Myocyte (in vitro differentiated cells): ENCODE data around the gene MSI2. TPM values are rescaled to one million over a fixed set of nuclear protein-coding genes. Genes with fewer than 3 reads are reported as not detected.

ENCODE experiments used
- DNase-seq: peaks from one replicate; pipeline ENCODE4 v3.0.0-alpha.2; 2012; ENCODE audit warnings: low read depth
- total RNA-seq: library from RNA; depleted of rRNA; stranded (reverse); fragments of >200 nt; gene quantifications from 2 replicates; pipeline ENCODE4 v1.2.3, GENCODE V29; 2014

Gene MSI2
- total RNA-seq, 1 donor from 2014 or later, result 115 TPM

DNA sequence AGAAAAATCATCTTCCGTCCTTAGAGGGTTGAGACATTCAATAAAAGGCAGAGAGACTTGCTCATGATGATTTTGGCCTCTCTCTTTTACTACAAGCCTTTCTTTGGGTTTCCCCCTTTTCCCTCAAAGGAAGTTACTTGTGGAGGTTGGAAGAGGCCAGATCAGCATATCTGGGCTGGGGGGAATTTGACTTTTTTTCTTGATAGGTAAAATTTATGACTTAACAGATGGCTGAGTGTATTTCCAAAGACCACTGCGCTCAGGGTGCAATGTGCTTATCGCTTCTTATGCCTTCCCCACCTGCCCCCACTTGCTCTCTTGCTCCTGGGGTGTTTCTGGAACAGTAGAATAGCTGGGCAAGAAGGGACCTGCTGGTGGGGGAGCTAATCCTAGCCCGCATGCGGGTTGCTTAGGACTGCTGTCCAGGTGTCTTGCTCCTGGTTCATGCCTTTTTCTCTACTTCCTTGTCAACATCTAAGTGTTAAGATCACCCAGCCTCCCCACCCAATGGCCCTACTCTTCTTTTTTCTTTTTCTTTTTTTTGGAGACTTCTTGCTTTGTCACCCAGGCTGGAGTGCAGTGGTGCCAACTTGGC lies 131.9 kb downstream of the MSI2 start:
- DNase-seq, result no peak

DNA sequence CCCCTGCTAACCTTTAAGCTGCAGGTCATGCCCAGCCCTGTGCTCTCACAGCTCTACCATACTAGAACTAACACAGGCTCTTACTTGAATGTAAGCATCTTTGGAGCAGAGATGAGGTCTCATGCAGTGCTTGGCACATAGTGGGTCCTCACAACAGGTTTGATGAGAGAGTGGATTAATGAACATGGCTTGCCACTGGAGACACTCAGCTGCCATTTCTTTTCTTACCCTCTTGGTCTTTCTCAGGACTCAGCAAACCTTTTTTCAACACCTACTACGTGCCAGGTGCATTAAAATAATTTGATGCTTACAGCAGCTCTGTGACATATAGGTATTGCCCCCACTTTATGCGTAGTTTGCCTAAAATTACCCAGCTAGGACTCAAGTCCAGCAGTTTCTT lies 133.2 kb downstream of the MSI2 start:
- no peak for DNase-seq

DNA sequence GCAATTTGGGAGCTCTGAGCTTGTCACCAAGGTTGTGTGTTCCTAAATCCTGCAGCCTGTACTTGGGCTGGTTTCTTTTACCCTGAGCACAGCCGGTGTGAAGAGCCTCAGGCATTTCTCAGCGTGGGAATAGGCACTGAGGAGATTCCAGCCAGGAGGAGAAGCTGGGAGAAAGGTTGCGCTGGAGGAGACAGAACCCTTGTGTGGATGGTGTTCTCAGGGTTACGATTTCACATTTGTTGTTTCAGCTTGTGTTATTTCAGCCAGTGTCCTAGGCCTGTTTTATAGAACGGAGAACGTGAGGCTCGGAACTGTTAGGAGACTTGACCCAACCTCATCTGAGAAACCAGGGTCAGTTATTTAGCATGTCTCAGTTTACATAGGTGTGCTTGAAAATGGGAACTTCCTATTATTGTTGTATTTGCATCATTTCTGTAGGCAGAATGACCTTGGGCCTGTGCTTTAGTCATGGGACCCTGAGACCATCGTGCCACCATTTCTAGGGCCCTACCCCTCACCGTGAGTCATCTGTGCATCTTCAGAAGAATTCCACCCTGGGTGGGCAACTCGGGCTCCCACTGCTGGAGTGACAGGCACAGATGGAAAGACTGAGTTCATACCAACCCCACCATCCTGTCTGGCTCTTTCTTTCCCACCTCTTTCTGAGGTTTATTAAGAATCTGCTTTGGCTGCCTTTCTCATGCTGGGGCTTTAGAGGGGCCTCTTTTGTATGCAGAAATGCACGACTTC lies 134.9 kb downstream of the MSI2 start:
- peak; percentile 85 for DNase-seq

DNA sequence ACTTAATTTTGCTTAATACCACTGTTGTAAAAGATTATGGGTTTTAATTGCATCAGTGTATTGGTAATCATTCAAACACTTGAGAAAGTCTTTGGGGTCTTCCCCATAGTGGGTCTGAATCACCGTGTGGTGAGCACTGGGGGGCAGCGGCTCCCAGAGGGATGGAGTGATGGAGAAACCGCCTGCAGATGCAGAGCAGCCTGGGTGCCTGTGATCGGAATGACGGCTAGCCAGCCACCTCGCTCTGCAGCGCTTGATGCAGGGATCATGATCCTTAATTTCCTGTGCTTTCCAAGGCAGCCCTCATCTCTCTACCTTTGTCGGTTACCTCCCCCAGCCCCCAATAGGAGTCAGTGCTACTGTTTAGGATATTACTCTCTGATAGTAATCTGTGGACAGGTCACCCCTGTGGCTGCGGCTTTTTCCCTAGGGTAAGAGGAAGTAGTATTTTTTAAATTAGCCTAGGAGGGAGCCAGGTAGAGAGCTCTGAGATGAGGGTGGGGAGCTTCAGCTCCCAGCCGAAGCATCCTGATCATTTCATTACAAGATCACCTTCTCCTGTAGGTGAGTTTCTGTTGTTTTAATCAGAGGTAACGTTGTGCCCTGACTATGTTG lies 135.6 kb downstream of the MSI2 start:
- DNase-seq, result no peak

DNA sequence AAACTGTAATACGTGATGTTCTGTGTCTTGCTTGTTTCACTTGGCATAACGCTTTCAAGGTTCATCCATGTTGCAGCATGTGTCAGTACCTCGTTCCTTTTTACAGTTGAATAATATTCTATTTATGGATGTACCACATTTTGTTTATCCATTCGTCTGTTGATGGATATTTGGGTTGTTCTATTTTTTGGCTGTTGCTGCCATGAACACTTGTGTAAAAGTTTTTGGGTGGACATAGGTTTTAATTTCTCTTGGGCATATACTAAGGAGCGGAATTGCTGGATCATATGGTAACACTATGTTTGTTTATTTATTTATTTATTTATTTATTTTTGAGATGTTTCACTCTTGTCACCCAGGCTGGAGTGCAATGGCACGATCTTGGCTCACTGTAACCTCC lies 137.0 kb downstream of the MSI2 start:
- no peak for DNase-seq

DNA sequence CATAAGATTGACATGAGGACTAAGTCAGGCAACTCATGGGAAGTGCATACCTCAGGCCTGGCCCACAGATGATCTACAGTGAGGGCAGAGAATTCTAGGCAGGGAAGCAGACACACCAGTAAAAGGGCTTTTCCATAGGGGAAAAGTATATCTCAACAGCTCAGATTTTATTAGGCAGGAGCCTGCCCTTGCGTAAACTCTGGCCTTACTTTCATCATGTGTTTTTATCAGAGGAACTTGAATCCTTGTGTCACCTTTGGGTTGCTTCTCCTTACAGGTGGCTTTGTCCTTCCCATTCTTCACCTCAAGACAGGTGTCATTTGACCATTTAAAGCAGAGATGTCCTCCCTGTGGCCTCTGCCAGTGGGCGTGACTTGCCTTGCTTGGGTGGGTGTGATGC lies 138.1 kb downstream of the MSI2 start:
- DNase-seq, result no peak

DNA sequence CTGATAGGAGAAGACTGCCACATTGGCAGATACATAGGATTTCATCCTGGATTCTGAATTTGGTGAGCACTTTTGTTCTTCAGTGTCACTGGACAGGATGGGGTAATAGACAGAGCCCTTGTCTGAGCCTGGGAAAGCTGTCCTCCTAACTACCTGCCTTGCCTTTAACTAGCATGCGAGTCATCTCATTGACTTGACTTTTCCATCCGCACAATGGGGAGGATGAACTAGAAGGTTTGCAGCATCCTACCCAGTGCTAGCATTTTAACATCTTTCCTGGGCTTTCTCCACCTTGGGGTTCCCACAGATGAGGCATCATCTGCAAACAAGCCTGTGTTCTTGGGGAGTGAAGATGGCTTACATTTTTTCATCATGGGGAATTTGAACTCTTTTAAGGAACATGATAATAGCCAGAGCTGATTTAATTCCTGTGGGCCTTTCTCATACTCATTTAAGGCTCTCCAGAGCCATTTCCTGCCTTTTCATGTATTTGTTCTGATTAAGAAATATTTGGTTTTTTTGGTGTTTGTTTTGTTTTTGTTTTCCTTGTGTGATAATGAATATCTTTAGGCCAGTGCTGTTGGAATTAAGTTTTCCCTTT lies 139.5 kb downstream of the MSI2 start:
- no peak for DNase-seq

DNA sequence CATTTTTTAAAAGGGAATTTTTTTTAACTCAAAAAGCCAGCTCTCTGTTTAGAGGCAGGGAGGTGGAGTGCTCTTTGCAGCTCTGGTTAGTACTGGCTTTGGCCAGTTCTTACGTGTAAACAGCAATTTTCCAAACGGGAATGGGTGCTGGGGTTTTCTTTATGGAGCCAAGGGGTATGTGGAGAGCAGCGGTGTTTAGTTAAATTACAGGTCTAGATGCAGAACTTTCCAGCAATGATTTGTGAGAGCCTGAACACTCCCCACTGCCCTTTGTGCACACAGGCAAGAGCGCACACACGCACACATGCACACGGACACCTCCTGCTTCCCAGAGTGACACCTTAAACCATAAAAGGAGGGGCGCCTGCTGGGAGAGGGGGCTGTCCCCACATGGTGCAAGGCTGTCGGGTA lies 140.2 kb downstream of the MSI2 start:
- no peak for DNase-seq

DNA sequence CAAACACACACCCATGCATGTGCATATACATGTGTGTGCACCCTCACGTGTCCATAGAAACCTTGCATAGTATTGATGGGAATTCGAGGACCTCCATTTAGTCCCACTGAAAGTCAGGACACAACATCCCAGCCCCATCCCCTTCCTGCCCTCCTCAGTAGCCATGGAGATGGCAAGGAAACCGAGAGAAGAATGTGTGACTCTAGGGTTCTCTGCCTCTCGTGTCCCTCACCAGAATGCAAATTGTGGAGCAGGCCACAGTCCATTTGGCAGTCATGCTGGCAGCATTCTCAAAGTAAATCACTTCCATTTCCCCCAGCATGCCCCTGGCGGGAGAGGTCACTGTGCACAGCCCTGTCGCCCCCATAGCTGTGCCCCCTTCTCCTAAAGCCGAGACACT lies 141.1 kb downstream of the MSI2 start:
- no peak for DNase-seq

DNA sequence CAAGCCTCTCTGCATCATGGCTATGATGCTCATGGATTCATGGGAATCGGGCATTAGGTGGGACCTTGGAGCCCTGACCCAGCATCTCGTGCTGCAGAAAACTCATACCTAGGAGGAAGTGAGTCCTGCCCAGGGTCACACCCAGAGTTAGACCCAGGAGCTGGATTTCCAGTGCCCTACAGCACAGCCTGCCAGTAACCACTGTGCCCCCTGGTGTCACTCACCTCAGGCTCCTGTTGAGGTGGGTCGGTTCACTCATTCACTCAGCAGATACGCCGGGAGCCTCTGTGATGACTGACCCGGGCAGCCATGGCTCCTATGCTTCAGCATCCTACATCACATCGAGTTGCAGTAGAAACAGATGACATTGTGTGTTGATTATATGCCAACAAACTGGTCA lies 143.4 kb downstream of the MSI2 start:
- DNase-seq, result no peak

DNA sequence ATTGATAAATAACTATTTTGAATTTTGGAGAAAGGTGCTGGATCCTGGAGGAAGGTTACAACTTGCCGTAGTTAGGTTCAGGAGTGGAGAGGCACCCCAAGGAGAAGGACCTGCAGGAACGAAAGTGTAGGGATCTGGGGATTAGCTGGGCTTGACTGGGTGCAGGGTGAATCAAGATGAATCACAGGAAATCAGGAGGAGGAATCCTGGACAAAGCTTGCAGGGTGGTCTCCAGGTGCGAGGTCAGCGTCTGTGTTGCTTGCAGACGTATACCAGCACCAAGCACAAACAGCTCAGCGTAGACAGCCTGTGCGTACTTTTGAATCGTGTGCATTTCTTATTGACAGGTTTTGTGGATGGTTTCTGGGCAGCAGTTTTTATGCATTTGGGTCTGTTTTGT lies 144.3 kb downstream of the MSI2 start:
- no peak for DNase-seq

DNA sequence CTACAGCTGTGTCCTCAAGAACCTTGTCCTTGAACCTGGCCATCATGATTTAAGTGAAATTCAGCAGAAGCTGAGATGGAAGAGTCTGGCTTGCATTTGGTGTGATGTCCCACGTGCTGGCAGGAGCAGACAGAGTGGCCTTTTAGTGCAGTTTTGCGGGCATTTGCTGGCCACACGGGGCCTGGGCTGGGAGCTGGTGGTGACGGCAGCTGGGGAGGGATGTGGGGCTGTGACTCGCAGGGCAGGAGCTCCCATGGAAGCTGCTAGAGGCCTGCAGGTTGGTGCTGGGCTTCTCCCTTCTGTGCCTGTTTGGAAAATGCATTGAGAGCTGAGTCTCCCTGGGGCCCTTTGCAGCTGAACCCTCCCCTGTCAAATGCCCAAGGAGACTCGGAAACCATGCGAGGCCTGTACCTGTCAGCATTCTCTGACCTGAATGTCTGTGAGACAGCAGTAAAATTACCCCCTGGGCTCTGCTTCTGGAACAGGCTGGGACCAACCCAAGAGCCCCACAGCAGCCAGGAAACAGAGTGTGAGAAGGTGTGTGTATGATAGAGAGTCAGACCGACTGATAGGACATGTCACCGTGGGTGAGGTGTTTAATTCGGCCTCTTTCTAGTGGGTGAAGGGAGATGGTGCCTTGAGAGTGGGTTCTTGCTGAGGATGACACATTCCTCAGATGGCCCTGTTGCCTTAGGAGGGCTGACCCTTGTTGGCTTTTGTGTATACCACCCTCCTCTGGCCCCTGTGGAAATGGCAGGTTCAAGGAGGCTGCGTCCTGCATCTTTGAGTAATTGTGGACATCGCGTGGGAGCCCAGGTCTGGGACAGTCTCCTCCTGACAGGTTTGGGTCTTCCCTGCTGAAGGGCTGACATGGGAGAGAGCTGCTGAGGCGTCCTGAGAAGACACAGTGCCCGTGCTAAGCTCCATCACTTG lies 145.5 kb downstream of the MSI2 start:
- peak; percentile 55 for DNase-seq

DNA sequence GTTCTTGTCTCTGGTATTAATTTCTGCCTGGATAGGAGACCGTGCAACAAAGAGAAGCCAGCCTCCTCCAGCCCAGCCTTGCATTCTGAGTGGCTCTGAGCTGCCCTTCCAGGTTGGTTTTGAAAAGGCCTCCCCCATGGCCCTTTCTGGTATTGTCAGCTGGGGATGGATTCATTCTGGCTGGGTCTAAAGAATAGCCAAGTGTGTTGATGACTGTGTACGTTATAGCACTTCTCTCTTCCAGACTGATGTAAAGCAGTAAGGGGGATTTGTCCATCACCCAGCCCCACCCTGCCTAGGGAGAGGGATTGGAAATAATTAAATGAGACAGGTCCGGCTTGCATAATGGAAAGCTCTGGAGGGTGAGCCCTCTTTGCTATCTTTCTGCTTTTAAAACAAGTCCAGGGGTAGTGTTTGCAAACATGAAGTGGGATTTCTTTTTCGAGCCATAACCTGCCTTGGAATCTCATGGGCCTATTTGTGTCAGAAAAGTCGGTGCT lies 146.4 kb downstream of the MSI2 start:
- DNase-seq, result no peak

DNA sequence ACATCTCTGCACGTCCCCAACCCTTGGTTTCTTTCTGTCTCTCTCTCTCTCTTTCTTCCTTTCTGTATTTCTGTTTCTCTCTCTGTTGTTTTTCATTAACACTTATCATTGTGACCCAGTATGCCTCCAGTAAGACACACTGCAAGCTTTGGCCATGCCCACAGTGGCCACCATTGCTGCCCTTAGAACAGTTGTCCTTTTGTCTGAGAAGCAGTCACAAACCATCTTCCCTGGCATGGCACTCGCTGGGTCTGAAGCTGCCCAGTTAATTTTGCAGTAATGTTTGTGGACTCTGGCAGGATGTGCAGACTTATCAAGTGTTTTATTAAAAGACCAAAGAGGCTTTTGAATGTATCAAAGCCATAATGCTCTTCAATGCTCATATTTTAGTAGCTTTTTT lies 146.9 kb downstream of the MSI2 start:
- DNase-seq, result no peak

DNA sequence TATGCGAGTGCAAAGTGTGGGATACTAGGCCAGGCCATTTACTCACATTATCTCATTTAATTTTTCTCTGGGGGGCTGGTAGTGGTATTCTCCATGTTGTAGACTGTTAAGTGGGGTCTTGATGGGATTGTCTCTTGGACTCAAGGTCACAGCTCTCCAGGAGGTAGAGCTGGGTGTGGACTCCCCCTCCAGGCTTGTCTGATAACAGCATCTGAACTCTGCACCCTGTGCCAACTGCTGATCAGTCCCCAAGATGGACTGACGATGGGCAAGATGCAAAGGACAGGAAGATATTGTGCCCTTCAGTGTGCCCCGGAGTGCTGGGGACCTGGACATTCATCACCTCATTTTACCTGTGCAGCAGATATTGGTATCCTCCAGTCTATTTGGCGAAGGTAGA lies 147.8 kb downstream of the MSI2 start:
- DNase-seq, result no peak

DNA sequence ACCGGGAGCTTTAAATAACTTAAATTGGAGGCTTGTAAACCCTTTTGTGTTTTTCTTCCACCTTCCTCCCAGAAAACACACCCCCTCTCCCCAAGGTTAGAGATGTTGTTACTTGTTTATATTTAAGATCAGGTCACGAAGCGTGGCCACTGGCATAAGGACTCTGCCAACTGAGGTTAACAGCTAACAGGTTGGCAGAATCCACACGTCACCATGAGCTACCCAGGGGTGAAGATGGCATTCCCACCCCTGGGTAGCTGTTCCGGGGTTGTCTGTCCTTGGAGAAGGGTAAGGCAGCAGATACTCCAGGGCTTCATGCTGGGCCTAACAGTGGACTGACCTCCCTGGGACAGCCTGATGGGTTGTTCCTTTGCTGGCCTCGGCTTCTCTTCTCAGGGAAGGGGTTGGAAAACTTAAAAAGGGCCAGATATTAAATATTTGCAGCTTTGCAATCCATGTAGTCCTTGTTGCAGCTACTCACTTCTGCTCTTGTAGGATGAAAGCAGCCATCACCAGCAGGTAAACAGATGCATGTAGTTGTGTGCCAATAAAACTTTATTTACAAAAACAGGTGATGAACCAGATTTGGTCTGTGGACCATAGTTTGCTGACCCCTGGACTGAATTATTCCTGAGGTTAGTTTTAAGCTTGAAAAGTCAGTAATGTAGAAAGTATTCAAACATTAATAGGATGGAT lies 148.6 kb downstream of the MSI2 start:
- peak; percentile 66 for DNase-seq

DNA sequence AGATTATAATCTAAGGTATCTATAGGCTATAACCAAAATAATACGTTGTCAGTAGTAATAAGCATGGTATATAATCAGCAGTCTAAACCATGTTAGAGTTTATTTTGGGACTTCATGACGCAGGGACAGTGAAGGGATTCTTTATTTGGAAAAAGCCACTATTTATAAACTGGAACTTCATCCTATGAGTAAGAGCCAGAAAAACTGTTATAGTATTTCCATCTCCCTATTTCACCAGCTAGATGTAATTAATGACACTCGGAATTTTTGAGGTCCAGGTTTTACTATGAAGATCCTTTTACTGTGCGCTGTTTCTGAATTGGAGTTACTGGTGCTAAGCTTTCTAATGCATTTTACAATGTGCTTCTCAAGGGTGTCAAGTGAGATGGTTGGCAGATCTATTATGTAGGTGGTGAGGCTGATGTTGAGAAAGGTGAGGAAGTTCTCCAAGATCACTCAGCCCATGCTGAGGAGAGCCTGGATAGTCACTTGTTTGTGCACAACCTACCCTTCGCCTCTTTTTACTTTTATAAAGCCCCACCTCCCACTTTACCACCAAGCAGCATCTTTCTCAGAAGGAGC lies 149.3 kb downstream of the MSI2 start:
- no peak for DNase-seq

DNA sequence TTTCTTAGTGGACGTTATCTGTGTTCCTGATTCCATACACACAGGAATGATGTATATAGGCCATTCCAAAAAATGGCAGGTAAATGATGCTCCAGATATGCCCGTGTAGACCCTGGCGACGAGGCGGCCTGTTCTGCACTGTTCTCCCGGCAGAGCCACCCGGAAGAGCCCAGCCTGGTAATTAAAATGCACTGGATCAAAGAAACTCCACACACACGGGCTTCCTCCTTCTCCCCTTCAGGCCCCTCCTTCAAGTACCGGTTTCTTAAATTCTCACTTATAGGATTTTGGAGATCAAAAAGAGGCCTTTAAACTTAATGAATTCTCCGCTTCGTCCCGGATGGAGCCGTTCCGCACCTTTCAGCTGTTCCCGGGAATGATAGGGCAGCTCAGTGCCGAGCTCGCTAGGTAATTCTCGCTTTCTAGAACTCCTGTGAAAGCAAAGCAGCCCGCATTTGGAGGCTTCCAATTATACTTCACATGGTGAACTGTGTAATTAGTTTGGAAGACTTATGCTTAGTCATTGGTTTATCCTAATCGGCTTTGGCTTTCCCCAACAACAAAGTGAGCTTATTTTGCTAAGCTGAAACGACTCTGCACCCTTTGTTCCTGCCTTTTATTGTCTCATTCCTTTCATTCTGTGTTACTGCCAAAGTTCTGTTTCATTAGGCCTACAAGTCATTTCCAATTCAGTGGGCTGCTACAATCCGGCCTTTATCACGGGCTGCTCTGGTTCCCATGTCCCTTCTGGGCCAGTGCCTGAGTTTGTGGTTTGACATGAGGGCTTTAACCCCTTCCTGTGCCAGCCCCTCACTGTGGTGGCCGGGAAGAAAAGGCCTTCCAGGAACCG lies 150.0 kb downstream of the MSI2 start:
- no peak for DNase-seq

DNA sequence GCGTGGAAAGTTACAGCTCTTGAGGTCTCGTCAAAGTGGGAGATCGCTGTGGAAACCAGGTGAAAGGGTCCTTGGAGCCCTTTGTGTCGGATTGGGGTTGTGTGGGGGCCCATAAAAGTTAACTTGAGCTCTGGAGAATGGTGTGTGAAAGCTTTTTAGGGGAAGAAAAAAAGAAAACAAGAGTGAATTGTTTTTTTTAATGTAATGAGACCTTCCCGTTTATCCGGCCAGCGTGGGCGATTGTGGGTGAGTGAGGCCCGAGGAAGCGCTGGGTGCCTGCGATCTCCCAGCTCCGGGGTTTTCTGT lies 150.6 kb downstream of the MSI2 start:
- DNase-seq, result no peak
